Measurements from ENCODE around the gene SEC22A. TPM values are rescaled to one million over a fixed set of nuclear protein-coding genes. Genes with fewer than 3 reads are reported as not detected.

The SEC22A gene
- total RNA-seq, 1 experiment from 2014 or later = 16.2 TPM

DNA sequence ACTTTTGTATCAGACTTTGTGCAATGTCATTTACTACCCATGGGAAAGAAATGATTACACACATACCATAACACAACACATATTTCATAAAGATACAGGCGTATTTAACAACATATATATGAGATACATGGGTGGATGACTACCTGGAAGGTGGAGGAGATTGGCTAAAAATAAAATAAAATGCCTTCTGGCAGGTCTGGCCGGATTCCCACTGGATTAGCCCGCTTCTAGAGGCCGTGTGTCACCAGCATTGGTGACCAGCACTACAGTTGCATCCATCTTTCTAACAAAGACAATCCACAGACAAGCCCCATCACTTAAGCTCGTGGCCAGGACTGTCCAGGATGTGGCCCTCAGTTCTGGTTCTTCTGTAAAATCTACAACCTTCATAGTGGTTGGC, 21.0 kb upstream of the SEC22A start:
- H3K9me3 Mint-ChIP-seq (ENCODE audit: unreplicated experiment) = no peaks in the 10 kb centered on the region
- CTCF ChIA-PET = interaction anchor here (0.6 to 1.0 kb wide), 2 partner anchors 14 to 109 kb away, joined by 3 to 6 read pairs; no protein-coding TSS in a partner anchor
- TF ChIP-seq, protein P1, sequence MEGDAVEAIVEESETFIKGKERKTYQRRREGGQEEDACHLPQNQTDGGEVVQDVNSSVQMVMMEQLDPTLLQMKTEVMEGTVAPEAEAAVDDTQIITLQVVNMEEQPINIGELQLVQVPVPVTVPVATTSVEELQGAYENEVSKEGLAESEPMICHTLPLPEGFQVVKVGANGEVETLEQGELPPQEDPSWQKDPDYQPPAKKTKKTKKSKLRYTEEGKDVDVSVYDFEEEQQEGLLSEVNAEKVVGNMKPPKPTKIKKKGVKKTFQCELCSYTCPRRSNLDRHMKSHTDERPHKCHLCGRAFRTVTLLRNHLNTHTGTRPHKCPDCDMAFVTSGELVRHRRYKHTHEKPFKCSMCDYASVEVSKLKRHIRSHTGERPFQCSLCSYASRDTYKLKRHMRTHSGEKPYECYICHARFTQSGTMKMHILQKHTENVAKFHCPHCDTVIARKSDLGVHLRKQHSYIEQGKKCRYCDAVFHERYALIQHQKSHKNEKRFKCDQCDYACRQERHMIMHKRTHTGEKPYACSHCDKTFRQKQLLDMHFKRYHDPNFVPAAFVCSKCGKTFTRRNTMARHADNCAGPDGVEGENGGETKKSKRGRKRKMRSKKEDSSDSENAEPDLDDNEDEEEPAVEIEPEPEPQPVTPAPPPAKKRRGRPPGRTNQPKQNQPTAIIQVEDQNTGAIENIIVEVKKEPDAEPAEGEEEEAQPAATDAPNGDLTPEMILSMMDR (IDR thresholded peaks at IDR 0.05; ENCODE audit: unreplicated experiment) = no peak
- no peak for DNase-seq (ENCODE audit: unreplicated experiment)
- POLR2A ChIA-PET = no interaction called here
- intact Hi-C loops (cut with micrococcal nuclease) = no loop called here
- no peak overlapping the region for H3K27ac Mint-ChIP-seq (ENCODE audit: low read depth, unreplicated experiment)
- H3K27me3 Mint-ChIP-seq (ENCODE audit: insufficient read depth, unreplicated experiment) = no peaks in the 10 kb centered on the region
- no peak overlapping the region for H3K4me3 Mint-ChIP-seq (ENCODE audit: unreplicated experiment)
- H3K4me1 Mint-ChIP-seq (ENCODE audit: insufficient read depth, unreplicated experiment) = no peaks in the 10 kb centered on the region
- no TSS peak for BruUV-seq (replicated peaks)
- no peaks in the 10 kb centered on the region for H3K36me3 Mint-ChIP-seq (ENCODE audit: insufficient read depth, unreplicated experiment)

DNA sequence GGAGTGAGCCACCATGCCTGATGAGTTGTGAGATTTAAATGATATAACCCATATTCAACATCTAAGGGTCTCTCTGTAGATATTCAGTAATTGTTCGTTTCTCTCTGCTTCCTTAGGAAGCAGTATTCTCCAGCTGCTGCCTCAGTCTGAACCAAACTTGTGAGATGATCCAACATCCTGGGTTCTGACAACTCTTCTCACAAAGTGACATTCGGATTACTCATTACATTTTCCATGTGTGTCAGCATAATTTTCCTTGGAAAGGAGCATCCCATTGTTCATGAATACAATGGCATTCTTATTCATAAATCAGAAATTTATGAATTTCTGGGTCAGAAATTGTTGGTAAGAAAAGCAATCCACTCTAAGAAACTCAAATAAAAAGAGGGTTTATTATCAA, 15.0 kb upstream of the SEC22A start:
- no peaks in the 10 kb centered on the region for H3K9me3 Mint-ChIP-seq (ENCODE audit: unreplicated experiment)
- H3K36me3 Mint-ChIP-seq (ENCODE audit: insufficient read depth, unreplicated experiment) = no peaks in the 10 kb centered on the region
- intact Hi-C loops (cut with micrococcal nuclease) = no loop called here
- H3K4me1 Mint-ChIP-seq (ENCODE audit: insufficient read depth, unreplicated experiment) = no peaks in the 10 kb centered on the region
- ChIA-PET CTCF (no interaction called here), POLR2A (interaction anchor here (1.1 kb wide), 1 partner anchor 416 kb away, joined by 3 read pairs; no protein-coding TSS in a partner anchor)
- no peaks in the 10 kb centered on the region for H3K27me3 Mint-ChIP-seq (ENCODE audit: insufficient read depth, unreplicated experiment)
- H3K4me3 Mint-ChIP-seq (ENCODE audit: unreplicated experiment) = no peak overlapping the region
- TF ChIP-seq, protein P1 (IDR thresholded peaks at IDR 0.05; ENCODE audit: unreplicated experiment) = no peak
- H3K27ac Mint-ChIP-seq (ENCODE audit: low read depth, unreplicated experiment) = no peak overlapping the region
- no TSS peak for BruUV-seq (replicated peaks)
- DNase-seq (ENCODE audit: unreplicated experiment) = no peak

DNA sequence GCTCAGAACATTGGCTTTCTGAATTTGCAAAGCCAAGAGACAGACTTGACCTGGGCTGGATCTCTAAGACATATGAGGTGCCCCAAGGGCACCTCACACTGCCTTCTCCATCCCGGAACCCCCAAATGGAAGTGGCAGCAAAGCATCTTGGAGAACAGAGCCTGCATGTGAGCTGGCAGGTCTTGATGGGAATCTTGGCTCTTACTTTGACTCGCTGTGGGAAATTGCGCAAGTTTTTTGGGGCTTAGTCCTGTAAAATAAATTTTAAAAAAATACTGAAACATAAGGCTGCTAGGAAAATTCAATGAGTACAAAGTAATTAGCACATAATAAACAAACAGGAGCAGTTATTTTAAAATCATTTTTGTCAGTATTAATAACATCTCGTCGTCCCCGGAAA, 13.7 kb upstream of the SEC22A start:
- no TSS peak for BruUV-seq (replicated peaks)
- TF ChIP-seq, protein P1 (IDR thresholded peaks at IDR 0.05; ENCODE audit: unreplicated experiment) = no peak
- POLR2A ChIA-PET = no interaction called here
- Mint-ChIP-seq H3K4me3 (ENCODE audit: unreplicated experiment) (no peak overlapping the region), H3K9me3 (ENCODE audit: unreplicated experiment) (no peaks in the 10 kb centered on the region), H3K36me3 (ENCODE audit: insufficient read depth, unreplicated experiment) (no peaks in the 10 kb centered on the region), H3K27me3 (ENCODE audit: insufficient read depth, unreplicated experiment) (no peaks in the 10 kb centered on the region), H3K27ac (ENCODE audit: low read depth, unreplicated experiment) (no peak overlapping the region), H3K4me1 (ENCODE audit: insufficient read depth, unreplicated experiment) (no peaks in the 10 kb centered on the region)
- intact Hi-C loops (cut with micrococcal nuclease) = no loop called here
- CTCF ChIA-PET = interaction anchor here (0.7 kb wide), 1 partner anchor 84 kb away, joined by 3 read pairs; no protein-coding TSS in a partner anchor
- DNase-seq (ENCODE audit: unreplicated experiment) = peak; percentile 17

DNA sequence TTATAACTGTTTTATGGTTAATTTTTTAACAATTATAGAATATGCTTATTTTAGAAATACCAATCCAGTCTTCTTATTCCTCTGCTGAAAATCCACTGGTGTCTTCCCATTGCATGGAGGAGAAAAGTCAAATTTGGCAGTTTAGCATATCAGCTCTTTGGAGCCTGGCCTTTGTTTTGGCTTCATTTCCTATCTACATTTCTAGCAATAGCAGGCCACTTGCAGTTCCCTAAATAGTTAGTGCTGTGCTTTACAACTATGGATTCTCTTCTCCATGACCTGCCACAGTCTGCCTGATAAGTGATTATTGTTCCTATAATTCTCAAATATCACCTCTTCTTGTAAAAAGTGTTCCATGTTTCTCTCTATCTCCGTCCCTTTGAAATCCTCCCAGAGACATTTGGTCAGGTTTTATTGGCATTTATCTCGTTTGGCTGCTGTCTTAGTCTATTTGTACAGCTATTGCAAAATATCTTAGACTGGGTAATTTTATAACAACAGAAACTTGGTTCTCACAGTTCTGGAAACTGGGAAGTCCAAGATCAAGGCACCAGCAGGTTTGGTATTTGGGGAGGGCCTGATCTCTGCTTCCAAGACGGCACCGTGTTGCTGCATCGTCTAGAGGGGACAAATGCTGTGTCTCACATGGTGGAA, 8.2 kb upstream of the SEC22A start:
- H3K9me3 Mint-ChIP-seq (ENCODE audit: unreplicated experiment) = peaks cover under 1% of the 10 kb centered on the region
- ChIA-PET CTCF (no interaction called here), POLR2A (interaction anchor here (0.8 to 2.1 kb wide), 2 partner anchors 8 to 26 kb away, joined by 4 to 8 read pairs; partner anchors contain the start of gene SEC22A)
- H3K4me3 Mint-ChIP-seq (ENCODE audit: unreplicated experiment) = no peak overlapping the region
- intact Hi-C loops (cut with micrococcal nuclease) = no loop called here
- H3K27me3 Mint-ChIP-seq (ENCODE audit: insufficient read depth, unreplicated experiment) = no peaks in the 10 kb centered on the region
- no peak overlapping the region for H3K27ac Mint-ChIP-seq (ENCODE audit: low read depth, unreplicated experiment)
- DNase-seq (ENCODE audit: unreplicated experiment) = no peak
- no peaks in the 10 kb centered on the region for H3K4me1 Mint-ChIP-seq (ENCODE audit: insufficient read depth, unreplicated experiment)
- TF ChIP-seq, protein P1 (IDR thresholded peaks at IDR 0.05; ENCODE audit: unreplicated experiment) = no peak
- BruUV-seq (replicated peaks) = no TSS peak
- no peaks in the 10 kb centered on the region for H3K36me3 Mint-ChIP-seq (ENCODE audit: insufficient read depth, unreplicated experiment)
